ENCODE measurements around the gene SH2D4B.

DNA sequence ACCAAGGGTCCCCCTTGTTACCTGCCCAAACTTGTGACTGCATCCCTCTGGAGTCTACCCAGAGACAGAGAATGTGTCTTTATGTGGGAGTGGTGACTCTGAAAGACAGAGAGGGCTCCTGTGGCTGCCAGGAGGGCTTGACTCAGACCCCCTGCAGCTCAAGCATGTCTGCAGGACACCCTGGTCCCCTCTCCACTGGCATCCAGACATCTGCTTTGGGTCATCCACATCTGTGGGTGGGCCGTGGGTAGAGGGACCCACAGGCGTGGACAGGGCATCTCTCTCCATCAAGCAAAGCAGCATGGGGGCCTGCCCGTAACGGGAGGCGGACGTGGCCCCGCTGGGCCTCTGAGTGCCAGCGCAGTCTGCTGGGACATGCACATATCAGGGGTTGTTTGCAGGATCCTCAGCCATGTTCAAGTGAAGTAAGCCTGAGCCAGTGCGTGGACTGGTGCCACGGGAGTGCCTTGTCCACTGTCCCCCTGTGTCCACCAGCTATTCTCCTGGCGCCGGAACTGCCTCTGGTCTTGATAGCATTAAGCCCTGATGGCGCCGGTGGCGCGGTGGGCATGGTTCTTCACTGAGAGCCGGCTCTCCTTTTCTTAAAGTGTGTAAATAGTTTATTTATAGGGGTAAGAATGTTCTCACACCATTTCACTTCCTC, 19.4 kb upstream of the SH2D4B start:
- TF ChIP-seq, protein P1, sequence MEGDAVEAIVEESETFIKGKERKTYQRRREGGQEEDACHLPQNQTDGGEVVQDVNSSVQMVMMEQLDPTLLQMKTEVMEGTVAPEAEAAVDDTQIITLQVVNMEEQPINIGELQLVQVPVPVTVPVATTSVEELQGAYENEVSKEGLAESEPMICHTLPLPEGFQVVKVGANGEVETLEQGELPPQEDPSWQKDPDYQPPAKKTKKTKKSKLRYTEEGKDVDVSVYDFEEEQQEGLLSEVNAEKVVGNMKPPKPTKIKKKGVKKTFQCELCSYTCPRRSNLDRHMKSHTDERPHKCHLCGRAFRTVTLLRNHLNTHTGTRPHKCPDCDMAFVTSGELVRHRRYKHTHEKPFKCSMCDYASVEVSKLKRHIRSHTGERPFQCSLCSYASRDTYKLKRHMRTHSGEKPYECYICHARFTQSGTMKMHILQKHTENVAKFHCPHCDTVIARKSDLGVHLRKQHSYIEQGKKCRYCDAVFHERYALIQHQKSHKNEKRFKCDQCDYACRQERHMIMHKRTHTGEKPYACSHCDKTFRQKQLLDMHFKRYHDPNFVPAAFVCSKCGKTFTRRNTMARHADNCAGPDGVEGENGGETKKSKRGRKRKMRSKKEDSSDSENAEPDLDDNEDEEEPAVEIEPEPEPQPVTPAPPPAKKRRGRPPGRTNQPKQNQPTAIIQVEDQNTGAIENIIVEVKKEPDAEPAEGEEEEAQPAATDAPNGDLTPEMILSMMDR (IDR thresholded peaks at IDR 0.05; ENCODE audit: extremely low read depth in 1 of 2, insufficient read depth in 1 of 2, low read depth in 1 of 2, low read length in 2 of 2), result no peak
- TF ChIP-seq POLR2A (IDR thresholded peaks at IDR 0.05; ENCODE audit: low read depth, low read length) (no peak), POLR2AphosphoS5 (IDR thresholded peaks at IDR 0.05; ENCODE audit: insufficient read depth, low read depth, low read length) (peak; percentile 6), FOS (IDR thresholded peaks at IDR 0.05; ENCODE audit: borderline replicate concordance, insufficient read depth, low read length) (no peak), EZH2 (IDR thresholded peaks at IDR 0.05; ENCODE audit: borderline replicate concordance, low read depth, low read length, severe bottlenecking) (no peak), MYC (IDR thresholded peaks at IDR 0.05; ENCODE audit: low read depth, low read length) (no peak)
- TF ChIP-seq, protein P2, sequence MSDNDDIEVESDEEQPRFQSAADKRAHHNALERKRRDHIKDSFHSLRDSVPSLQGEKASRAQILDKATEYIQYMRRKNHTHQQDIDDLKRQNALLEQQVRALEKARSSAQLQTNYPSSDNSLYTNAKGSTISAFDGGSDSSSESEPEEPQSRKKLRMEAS (IDR thresholded peaks at IDR 0.05; ENCODE audit: insufficient read depth, insufficient read length), result no peak

Data from endothelial cell of umbilical vein (primary cell).